Central memory CD4-positive, alpha-beta T cell (primary cell): ENCODE measurements around the gene ABCA4.

ENCODE experiments used
- DNase-seq: peaks from one replicate; pipeline ENCODE4 v3.0.0; 2022

Gene ABCA4

GRCh38 chr1:94122201-94122970, 1.4 kb upstream of the ABCA4 start:
- no peak for DNase-seq

GRCh38 chr1:94121411-94121821, 468 bp upstream of the ABCA4 start:
- no peak for DNase-seq

DNA sequence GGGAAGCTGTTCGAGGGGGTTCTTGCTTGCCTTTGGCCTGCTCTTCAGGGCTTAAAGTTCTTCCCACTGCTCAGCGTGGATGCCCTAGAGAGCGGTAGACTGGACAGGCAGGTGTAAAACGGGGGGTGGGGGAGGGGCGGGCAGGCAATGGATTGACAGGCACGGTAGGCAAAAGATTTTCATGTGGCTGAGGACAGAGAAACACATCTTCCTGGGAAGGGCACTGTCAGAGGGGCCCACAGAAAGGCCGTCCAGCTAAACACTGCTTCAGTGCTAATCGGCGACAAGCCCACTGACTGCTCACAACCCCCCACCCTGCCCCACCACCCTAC, 412 bp downstream of the ABCA4 start:
- no peak for DNase-seq

DNA sequence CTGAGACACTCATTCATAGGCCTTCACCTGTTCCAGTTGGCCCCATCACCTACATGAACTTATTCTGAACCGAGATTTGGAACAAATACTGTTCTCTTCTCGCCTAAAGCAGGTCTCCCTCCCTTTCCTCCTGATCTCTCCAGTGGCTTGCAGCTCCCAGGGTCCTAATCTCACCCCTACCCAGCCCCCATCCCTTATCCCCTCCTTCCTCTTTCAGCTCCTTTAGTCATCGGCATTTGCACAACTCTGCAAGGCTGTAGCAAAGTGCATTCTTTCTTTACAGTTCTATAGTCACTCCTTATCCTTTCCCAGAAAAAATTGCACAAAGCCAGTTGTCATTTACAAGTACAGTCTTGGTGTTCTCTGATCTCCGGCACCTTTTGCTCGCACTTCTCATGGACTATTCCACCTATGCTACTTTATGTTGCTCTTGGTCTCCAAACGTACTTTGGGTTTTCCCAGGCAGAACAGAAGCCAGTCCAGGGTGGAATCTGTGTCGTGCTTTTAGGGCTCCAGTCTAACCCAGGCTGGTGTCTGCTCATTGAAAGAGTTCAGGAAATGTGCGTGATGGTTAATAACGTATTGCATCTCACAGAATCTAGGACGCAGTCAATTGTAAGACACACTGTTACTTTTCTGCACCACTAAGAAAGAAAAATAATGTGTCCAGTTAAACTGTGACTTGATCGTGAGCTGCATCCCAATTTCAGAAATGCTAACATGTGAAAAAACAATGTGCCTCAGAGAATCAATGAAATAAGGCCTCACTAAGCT, 965 bp downstream of the ABCA4 start:
- no peak for DNase-seq

DNA sequence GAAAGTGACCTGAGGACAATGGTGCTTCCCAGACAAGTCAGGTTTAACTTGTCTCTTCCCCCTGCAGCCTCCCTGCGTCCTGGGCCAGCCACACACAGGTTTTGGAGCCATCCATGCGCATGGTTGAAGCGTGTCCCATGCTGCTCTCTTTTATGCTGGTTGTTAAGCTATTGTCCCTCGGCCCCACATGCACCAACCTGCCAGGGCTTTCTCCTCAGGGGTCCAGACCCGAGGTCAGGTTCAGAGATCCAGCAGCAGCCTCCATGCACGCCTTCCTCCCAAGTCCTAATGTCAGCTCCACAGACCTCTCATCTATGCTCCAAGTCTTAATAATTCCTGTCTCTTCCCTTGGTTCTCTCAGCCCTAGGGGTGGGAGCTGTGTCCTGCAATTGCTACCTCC, 1.6 kb downstream of the ABCA4 start:
- DNase-seq: no peak

DNA sequence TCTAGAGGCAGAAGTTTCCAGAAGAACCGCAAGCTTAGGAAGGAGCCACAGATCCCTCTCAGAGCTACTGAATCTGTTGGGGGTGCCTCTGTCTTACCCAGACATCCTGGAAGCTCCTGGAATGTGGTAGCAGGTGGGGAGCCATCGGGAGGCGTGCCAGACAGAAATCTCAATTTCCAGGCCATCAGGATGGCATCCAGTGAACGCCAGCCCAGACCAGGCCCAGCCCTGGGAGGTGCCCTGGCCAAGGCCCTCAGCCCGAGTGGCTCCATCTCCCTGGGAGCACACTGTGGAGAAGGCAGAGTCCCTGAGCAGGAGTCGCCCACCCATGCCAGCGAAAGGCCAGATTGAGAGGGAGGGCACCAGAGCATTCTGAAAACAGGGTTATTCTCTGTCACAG, 2.5 kb downstream of the ABCA4 start:
- DNase-seq: no peak

GRCh38 chr1:94118013-94118412, 2.9 kb downstream of the ABCA4 start:
- DNase-seq: no peak

DNA sequence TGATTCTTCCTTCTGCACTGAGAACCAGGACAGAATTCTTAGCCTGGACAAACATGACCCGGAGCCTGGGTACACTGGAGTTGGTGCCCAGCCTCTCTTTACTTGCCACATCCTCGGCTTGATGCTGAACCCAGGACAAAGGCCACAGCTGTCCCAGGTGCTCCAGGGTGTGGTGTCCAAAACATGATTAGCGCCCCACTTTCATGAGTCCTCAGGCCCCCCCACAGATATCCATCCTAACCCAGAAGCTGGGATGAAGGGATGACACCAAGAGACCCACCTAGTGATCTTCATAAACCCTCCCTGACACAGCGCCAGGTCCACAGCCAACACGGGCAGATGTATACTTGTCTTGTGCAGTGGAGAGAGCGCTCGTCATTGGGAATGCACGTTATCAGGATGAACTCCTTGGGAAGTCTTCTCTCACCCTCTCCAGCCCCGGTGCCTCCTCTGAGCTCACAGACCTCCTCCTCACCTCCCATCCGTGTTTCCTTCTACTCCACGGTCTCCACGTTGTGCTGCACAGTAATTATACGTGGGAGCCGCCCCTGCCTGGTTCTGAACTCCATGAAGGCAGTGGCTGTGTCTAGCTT, 3.6 kb downstream of the ABCA4 start:
- no peak for DNase-seq

GRCh38 chr1:94115900-94116436, 5.0 kb downstream of the ABCA4 start:
- DNase-seq: no peak

DNA sequence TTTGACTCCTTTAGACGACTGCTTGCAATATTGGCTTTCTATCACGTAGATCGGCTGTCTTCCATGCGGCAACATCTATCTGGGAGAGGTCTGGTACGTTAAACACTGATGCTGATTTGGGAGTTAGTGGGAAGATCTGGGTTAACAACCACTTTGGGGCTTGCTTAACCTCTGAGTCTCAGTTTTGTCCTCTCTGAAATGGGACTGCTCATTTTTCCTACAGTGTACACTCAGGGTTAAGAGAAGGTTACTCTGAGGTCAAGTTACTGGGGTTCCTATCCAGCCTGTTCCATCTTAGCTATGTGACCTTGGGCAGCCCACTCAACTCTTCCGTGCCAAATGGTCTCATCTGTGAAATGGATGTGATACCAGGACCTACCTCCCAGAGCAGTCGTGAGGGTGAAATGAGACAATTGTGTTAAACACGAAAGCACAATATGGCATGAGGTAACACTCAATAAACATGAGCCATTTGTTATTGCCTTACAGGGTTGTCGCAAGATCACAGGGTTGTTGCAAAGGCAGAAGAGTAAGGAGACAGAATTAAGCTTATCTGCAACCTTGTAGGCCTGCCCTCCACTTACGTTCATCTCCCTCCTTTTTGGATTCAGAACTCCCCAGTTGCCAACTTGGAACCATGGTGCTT, 5.6 kb downstream of the ABCA4 start:
- DNase-seq: no peak

GRCh38 chr1:94113589-94114226, 7.2 kb downstream of the ABCA4 start:
- DNase-seq: no peak

GRCh38 chr1:94111879-94112278, 9.1 kb downstream of the ABCA4 start:
- DNase-seq: no peak

DNA sequence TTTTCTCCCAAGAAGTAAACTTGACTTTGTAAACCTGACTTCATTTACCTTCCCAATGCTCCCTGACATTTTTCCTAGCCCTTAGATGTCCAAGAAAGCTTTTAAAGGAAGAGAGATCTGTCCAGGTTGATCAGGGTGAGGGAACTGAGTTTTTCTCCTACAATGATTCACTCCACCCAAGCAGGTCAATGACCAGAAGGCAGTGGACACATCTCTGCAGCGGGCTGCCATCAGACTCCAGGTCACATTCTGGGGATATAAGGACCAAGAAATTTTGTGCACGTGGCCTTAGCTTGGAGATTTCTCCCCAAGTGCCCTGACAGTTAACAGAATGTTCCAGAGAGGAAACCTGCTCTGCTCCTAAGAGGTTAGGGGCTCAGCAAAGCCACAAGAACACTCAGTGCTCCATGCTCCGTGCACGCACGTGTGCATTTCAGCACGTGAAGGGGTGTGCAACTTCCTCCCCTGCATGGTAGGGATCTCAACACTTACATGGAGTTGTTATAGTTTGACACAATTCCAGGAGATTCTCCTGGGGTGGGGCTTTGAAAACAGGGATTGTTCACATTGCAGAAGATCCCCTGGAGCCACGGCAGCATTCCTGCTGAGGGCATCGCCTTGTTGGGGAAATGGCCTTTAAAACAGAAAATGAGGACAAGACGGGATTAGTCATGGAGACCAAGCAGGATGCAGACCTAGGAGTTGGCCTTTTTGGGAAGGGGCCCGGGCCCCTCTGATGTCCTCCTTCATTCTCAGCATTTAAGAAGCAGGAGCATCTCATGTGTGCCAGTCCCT, 9.8 kb downstream of the ABCA4 start:
- no peak for DNase-seq

GRCh38 chr1:94110021-94110761, 10.8 kb downstream of the ABCA4 start:
- DNase-seq: no peak

GRCh38 chr1:94109478-94109877, 11.5 kb downstream of the ABCA4 start:
- DNase-seq: no peak

DNA sequence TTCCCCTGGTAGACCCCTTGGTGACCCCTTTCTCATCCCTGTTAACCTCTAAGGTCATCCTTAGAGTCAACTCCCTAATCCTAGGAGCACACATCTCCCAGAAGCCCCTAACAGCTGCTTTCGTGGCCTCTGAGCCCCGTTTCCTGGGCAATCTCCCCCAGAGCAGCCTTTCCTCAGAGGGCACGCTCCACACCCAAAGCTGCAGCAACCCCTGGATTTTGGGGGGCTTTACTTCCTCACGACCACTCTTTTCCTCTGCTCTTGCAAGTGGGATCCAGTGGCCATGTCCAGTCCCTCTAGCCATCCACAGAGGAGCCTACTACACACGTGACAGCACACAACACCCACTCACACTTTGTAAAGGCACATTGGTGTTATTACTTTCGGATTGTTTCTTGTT, 13.8 kb downstream of the ABCA4 start:
- no peak for DNase-seq

DNA sequence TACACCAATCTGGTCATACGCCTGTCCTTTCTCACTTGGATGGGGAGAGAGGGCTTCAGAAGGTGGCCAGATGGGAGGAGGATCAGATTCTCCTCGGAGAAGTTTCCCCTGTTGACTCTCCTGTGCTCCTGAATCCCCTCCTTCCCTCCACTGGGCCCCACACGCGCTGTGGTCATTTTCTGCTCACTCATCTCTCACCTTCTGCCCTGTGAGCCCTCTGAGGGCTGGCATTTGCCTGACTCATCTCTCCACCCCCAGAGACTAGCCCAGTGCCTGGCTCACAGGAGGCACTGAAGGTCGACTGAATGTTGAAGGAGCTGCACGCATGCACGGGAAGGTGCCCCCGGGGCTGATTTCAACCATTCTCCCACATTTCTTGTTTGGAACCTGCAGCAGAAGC, 14.2 kb downstream of the ABCA4 start:
- DNase-seq: no peak

DNA sequence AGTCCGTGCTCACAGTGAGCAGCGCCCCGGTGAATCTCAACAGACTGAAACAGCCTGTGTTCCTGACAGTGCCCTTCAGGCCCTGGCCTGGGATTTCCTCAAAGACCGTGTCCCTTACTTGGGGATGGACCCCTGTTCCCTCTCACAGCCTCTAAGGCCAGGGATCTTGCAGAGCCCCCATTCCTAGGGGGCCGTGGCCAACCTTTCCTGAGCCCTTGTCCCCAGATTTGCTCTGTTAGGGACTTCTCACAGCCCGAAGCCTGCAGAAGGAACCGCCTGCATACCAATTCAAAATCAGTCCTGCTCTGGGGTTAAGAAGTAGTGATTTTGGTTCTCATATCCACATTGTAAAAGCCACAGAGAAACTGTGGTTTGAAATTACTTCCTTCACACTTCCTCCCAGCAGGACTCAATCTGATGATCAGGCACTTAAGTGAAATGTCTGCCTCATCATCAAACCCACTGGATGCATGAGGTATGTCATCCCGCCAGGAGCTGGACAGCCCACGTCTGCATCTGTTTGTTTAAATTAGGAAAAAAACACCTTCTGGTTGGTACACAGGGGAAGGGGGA, 14.9 kb downstream of the ABCA4 start:
- no peak for DNase-seq

GRCh38 chr1:94105581-94105952, 15.4 kb downstream of the ABCA4 start:
- no peak for DNase-seq

GRCh38 chr1:94104776-94105580, 16.0 kb downstream of the ABCA4 start:
- no peak for DNase-seq
